Suprapubic skin (tissue), 4 donors: ENCODE measurements around the gene MPHOSPH6.

ENCODE experiments used
- POLR2A ChIP-seq, 2 donors: fragments of 450-650 bp; IDR thresholded peaks; one replicate each; pipeline ENCODE4 v1.6.1; 2017; ENCODE audit warnings: antibody characterized with exemption in 2 of 2, mild to moderate bottlenecking in 2 of 2, moderate library complexity in 2 of 2
- POLR2AphosphoS5 ChIP-seq, 3 donors: sonication (generic); formaldehyde crosslinking; IDR thresholded peaks; one replicate each; pipeline ENCODE4 v1.6.1; 2017; ENCODE audit warnings: antibody characterized with exemption in 3 of 3

DNA sequence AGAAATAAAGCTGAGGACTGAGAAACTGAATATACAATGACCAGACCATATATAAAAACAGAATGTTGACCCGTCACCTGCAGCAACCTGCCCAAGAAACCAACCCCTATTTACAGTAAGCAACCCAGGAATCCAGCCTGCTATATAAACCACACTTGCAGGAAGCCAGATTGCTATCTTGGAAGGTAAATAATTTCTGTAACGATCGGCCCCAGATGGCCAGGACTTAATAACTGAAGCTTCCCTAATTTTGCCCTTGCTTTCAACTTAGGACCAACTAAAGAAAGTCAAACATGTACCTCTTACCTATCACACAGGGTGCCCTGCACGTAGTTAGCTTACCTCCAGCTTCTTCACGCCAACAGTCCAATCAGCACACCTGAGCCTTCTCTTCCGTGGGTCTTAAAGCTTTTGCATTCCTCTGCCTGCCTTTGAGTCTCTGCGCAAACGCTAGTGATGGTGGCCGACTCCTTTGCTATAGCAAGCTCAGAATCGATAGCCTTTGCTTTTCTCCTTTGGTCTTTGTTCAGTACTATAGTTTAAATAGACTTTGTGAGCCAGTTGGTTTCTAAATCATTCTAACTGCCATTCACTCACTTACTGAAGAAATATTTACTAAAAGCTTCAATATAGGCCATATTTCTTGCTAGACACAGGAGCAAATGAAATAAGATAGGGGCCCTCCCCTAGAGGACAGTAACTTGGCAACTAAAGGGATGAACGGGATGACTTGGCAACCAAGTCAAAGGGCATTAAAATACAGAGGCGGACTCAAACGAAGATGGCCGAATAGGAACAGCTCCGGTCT, 31.3 kb downstream of the MPHOSPH6 start:
- TF ChIP-seq POLR2A (IDR thresholded peaks at IDR 0.05), result no peak
- no peak for TF ChIP-seq POLR2AphosphoS5 (IDR thresholded peaks at IDR 0.05)
